ENCODE results near the gene ARHGAP15.

The ARHGAP15 gene

GRCh38 chr2:143401861-143402260 lies 272.6 kb downstream of the ARHGAP15 start:
- H3K4me3 ChIP-seq (ENCODE audit: low read depth, low read length) = no peak overlapping the region
- no peak overlapping the region for H3K27ac ChIP-seq
- H3K27me3 ChIP-seq (ENCODE audit: insufficient read depth, low read depth, severe bottlenecking) = no peaks in the 10 kb centered on the region
- no peaks in the 10 kb centered on the region for H3K36me3 ChIP-seq
- H3K9me3 ChIP-seq (ENCODE audit: severe bottlenecking) = no peaks in the 10 kb centered on the region
- DNase-seq = no peak
- no peak for TF ChIP-seq CTCF (IDR thresholded peaks at IDR 0.05; ENCODE audit: low read depth, low read length)

- DNase-seq = no peak
Measured at GRCh38 chr2:143402451-143402850, 273.2 kb downstream of the ARHGAP15 start.

GRCh38 chr2:143410082-143410897 lies 281.1 kb downstream of the ARHGAP15 start:
- no peak overlapping the region for H3K4me3 ChIP-seq (ENCODE audit: low read depth, low read length)
- TF ChIP-seq CTCF (IDR thresholded peaks at IDR 0.05; ENCODE audit: low read depth, low read length) = no peak
- no peaks in the 10 kb centered on the region for H3K36me3 ChIP-seq
- no peak for DNase-seq
- no peaks in the 10 kb centered on the region for H3K27me3 ChIP-seq (ENCODE audit: insufficient read depth, low read depth, severe bottlenecking)
- no peak overlapping the region for H3K27ac ChIP-seq
- H3K9me3 ChIP-seq (ENCODE audit: severe bottlenecking) = no peaks in the 10 kb centered on the region

More at GRCh38 chr2:143402451-143402850, 273.2 kb downstream of the ARHGAP15 start:
- no peak overlapping the region for H3K4me3 ChIP-seq (ENCODE audit: low read depth, low read length)
- no peak overlapping the region for H3K27ac ChIP-seq
- no peaks in the 10 kb centered on the region for H3K9me3 ChIP-seq (ENCODE audit: severe bottlenecking)
- no peaks in the 10 kb centered on the region for H3K27me3 ChIP-seq (ENCODE audit: insufficient read depth, low read depth, severe bottlenecking)
- H3K36me3 ChIP-seq = no peaks in the 10 kb centered on the region
- no peak for TF ChIP-seq CTCF (IDR thresholded peaks at IDR 0.05; ENCODE audit: low read depth, low read length)

- DNase-seq = no peak
- Histone ChIP-seq H3K27ac (no peak overlapping the region), H3K36me3 (no peaks in the 10 kb centered on the region), H3K9me3 (ENCODE audit: severe bottlenecking) (no peaks in the 10 kb centered on the region), H3K4me3 (ENCODE audit: low read depth, low read length) (no peak overlapping the region), H3K27me3 (ENCODE audit: insufficient read depth, low read depth, severe bottlenecking) (no peaks in the 10 kb centered on the region)
- no peak for TF ChIP-seq CTCF (IDR thresholded peaks at IDR 0.05; ENCODE audit: low read depth, low read length)
Measured at GRCh38 chr2:143415571-143415970, 286.4 kb downstream of the ARHGAP15 start.

- no peak for TF ChIP-seq CTCF (IDR thresholded peaks at IDR 0.05; ENCODE audit: low read depth, low read length)
- Histone ChIP-seq H3K27me3 (ENCODE audit: insufficient read depth, low read depth, severe bottlenecking) (no peaks in the 10 kb centered on the region), H3K9me3 (ENCODE audit: severe bottlenecking) (no peaks in the 10 kb centered on the region), H3K4me3 (ENCODE audit: low read depth, low read length) (no peak overlapping the region), H3K27ac (no peak overlapping the region), H3K36me3 (no peaks in the 10 kb centered on the region)
- no peak for DNase-seq
Measured at GRCh38 chr2:143417428-143417827, 288.2 kb downstream of the ARHGAP15 start.

GRCh38 chr2:143420313-143420712 lies 291.1 kb downstream of the ARHGAP15 start:
- Histone ChIP-seq H3K36me3 (no peaks in the 10 kb centered on the region), H3K27ac (no peak overlapping the region), H3K4me3 (ENCODE audit: low read depth, low read length) (no peak overlapping the region), H3K27me3 (ENCODE audit: insufficient read depth, low read depth, severe bottlenecking) (no peaks in the 10 kb centered on the region), H3K9me3 (ENCODE audit: severe bottlenecking) (no peaks in the 10 kb centered on the region)
- DNase-seq = no peak
- no peak for TF ChIP-seq CTCF (IDR thresholded peaks at IDR 0.05; ENCODE audit: low read depth, low read length)
